GM18511 (cell line): Measurements from ENCODE around the gene CKMT2.

Experiments
- ATAC-seq: cut with Tn5 transposase; IDR thresholded peaks from one replicate; pipeline ENCODE4 v1.9.1; 2021; ENCODE audit warnings: mild to moderate bottlenecking, moderate library complexity; ENCODE audit not compliant: unreplicated experiment

The CKMT2 gene

DNA sequence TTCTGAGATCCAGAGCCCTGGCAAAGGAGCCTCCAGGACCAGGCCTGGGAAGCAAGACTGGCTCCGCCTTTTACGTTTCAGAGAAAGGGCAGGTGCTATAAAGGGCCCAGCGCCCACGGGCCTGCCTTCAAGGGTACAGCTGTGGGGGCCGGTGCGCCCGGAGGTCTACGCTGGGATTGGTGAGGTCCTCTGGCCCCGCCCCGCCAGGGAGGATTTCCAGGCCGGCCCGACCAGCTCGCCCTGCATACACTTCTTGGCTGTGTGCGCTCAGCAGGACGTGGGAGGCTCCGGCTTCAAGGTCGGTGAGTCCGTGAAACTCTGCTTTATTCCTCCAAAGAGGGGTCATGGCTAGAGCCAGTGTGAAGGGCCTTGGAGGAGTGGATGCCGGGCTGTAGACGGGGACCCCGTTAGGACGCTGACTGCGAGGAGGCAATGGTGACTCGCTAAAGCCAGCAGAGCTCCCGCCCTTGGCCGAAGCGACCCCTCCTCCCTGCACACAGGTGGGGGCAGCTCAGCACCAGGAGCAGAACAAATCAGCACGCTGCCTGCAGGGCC is at the start of gene CKMT2:
Gene CKMT2 (plus strand): TSS at position 243 of the 555 bp plus-strand sequence. CDS start 17,811 bp downstream, outside the sequence.
- no peak for ATAC-seq

GRCh38 chr5:81183811-81184748 is 49.0 kb upstream of the CKMT2 start:
- ATAC-seq, result no peak

DNA sequence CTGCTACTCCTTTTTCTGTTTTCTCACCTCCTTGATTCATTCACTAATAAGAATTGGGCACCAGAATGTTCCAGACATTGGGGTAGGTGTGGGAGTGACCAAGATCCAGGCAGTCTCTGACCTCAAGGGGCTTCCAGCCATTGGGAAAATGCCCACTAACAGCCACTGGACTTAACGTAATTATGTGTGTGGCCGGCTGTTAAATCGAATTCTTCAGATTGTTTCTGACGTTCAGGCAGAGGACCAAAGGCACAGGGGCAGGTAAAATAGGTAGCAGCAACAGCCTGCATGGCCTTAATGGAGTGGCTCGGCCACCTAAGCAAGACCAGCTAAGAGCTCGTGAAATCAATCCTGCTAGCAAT is 48.4 kb upstream of the CKMT2 start:
- ATAC-seq, result no peak

GRCh38 chr5:81187885-81188284 is 45.2 kb upstream of the CKMT2 start:
- no peak for ATAC-seq

- ATAC-seq, result no peak
Measured at GRCh38 chr5:81188962-81189361, 44.2 kb upstream of the CKMT2 start.

GRCh38 chr5:81189875-81190498 is 43.1 kb upstream of the CKMT2 start:
- no peak for ATAC-seq

- no peak for ATAC-seq
Measured at GRCh38 chr5:81191726-81192372, 41.3 kb upstream of the CKMT2 start.

GRCh38 chr5:81192373-81192750 is 40.8 kb upstream of the CKMT2 start:
- ATAC-seq, result no peak

GRCh38 chr5:81194633-81195334 is 38.3 kb upstream of the CKMT2 start:
- peak; percentile 94 for ATAC-seq

DNA sequence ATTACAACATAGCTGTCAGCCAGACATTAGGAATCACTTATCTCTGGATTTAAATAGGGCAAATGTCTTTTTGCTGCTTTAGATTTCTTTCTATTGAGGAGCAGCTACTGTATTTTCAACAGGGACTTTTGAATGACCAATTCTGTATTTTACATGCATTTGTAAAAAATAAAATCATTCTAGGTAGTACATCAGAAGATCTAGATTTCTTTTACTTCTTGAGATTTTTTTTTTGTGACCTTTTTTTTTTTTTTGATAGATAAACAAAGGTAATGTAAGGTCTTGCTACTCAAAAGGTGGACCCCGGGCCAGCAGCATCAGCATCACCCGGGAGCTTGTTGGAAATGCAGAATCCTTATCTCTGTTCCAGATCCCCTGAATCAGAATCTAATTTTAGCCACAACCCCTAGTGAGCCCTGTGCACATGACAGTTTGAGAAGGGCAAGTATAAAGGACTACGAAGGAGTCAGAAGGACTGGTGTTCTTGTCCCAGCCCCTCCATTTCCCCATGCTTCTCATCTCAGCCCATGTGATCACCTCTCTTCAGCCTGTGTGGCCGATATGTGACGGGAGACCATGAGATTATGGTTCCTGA is 37.7 kb upstream of the CKMT2 start:
- no peak for ATAC-seq

GRCh38 chr5:81202655-81203054 is 30.5 kb upstream of the CKMT2 start:
- no peak for ATAC-seq

GRCh38 chr5:81203729-81204128 is 29.4 kb upstream of the CKMT2 start:
- ATAC-seq, result no peak

- ATAC-seq, result no peak
Measured at GRCh38 chr5:81204205-81204604, 28.9 kb upstream of the CKMT2 start.

GRCh38 chr5:81205058-81205457 is 28.1 kb upstream of the CKMT2 start:
- no peak for ATAC-seq

- ATAC-seq, result no peak
Measured at GRCh38 chr5:81207009-81207408, 26.1 kb upstream of the CKMT2 start.

GRCh38 chr5:81208904-81209303 is 24.2 kb upstream of the CKMT2 start:
- ATAC-seq, result no peak

DNA sequence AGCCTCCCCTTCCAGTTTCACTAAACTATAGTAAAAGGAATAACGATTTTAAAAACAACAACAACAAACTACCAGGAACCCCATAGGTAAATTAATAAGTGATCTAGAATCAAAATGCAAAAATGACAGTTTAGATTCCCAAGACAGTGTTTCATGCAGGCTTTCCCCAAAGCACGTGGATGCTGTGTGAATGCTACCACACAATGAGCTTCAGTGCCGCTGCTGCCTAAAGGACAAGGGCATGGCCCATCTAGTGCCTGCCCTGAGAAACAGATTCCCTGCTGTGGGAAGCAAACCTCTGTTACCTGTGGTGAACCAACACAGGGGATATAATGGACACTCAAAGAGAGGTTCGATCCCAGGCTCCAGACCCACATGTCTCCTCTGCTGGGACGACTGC is 23.7 kb upstream of the CKMT2 start:
- no peak for ATAC-seq

DNA sequence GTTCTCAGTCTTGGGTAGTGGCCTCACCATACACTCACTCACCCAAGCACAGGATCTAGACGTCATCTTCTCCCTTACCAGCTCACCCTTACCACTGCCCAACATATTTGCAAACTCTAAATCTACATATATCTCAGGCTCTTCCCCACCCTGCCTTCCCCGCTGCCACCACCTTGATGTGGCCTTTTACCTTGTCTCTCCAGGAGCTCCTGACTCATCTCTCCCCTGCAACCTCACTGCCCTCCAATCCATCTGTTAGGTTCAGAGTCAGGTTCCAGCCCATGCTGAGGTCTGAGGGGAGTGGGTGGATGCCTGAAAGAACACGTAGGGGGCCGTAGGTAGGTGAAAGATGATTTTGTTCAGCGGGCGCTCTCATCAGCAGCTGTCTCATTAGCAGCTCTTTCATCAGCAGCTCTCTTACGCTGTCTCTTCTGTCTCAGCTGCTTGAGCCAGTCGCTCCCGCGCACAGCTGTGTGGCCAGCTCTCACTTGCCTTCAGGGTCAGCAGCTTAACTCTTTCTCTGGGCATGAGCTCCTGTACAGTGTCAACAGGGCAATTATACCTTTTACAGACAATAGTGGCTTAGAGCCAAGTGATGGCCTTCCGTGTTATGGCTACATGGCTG is 23.1 kb upstream of the CKMT2 start:
- no peak for ATAC-seq

DNA sequence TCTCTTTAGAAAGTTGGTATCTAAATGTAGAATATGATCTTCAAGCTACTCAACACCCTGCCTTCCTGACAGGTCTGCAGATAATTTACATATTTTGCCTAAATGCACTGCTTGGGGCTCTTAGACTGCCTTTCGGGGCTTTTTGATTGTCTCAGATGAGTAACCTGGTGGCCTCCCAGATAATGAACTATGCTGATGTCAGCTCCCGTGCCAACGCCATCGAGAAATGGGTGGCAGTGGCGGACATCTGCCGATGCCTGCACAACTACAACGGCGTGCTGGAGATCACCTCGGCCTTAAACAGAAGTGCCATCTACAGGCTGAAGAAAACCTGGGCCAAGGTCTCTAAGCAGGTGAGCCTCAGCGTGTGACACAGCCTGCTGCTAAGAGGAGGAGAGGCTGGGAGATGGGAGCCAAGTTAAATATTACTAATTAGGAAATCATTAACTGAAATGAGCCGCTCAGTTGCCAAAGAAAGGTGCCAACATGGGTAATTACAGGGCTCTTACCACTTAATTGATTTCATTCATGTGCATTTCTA is 20.8 kb upstream of the CKMT2 start:
- peak; percentile 76 for ATAC-seq

GRCh38 chr5:81213070-81213469 is 20.1 kb upstream of the CKMT2 start:
- no peak for ATAC-seq
